SHP77 (cell line): Measurements from ENCODE around the gene RPS4Y1.
"Not testable (repeated sequence)": the region's sequence is repeated elsewhere in the genome, so short reads cannot be mapped to it uniquely, and the experiment has no call there.

Experiments used
- DNase-seq, 2 experiments: peaks; one replicate each; lab custom pipeline; 2025; lab: John Stamatoyannopoulos, UW

The RPS4Y1 gene

GRCh38 chrY:2841471-2841893 lies at the start of gene RPS4Y1:
RPS4Y1 (plus strand) TSS chrY:2841602; CDS start chrY:2841625, 23 bp downstream.
- DNase-seq: no peak

- DNase-seq: no peak
Measured at GRCh38 chrY:2796977-2797523, 44.4 kb upstream of the RPS4Y1 start.

GRCh38 chrY:2797991-2798390 lies 43.4 kb upstream of the RPS4Y1 start:
- no peak for DNase-seq

- DNase-seq: no peak
Measured at GRCh38 chrY:2800246-2800645, 41.2 kb upstream of the RPS4Y1 start.

- not testable (repeated sequence) for DNase-seq
Measured at GRCh38 chrY:2817146-2817896, 24.1 kb upstream of the RPS4Y1 start.

GRCh38 chrY:2824471-2824870 lies 16.9 kb upstream of the RPS4Y1 start:
- DNase-seq: no peak

- no peak for DNase-seq
Measured at GRCh38 chrY:2828497-2828896, 12.9 kb upstream of the RPS4Y1 start.

GRCh38 chrY:2835230-2835629 lies 6.2 kb upstream of the RPS4Y1 start:
- DNase-seq: no peak

- DNase-seq: no peak
Measured at GRCh38 chrY:2837078-2837477, 4.3 kb upstream of the RPS4Y1 start.

GRCh38 chrY:2837932-2838331 lies 3.5 kb upstream of the RPS4Y1 start:
- no peak for DNase-seq

GRCh38 chrY:2846791-2847190 lies 5.4 kb downstream of the RPS4Y1 start:
- DNase-seq: no peak

GRCh38 chrY:2848384-2848783 lies 7.0 kb downstream of the RPS4Y1 start:
- no peak for DNase-seq

GRCh38 chrY:2849368-2849767 lies 8.0 kb downstream of the RPS4Y1 start:
- no peak for DNase-seq

- no peak for DNase-seq
Measured at GRCh38 chrY:2854145-2854774, 12.9 kb downstream of the RPS4Y1 start.

- no peak for DNase-seq
Measured at GRCh38 chrY:2857068-2857467, 15.7 kb downstream of the RPS4Y1 start.

- no peak for DNase-seq
Measured at GRCh38 chrY:2857686-2858085, 16.3 kb downstream of the RPS4Y1 start.

GRCh38 chrY:2859782-2860181 lies 18.4 kb downstream of the RPS4Y1 start:
- no peak for DNase-seq

- DNase-seq: no peak
Measured at GRCh38 chrY:2860511-2860910, 19.1 kb downstream of the RPS4Y1 start.

- no peak for DNase-seq
Measured at GRCh38 chrY:2866581-2866980, 25.2 kb downstream of the RPS4Y1 start.

- no peak for DNase-seq
Measured at GRCh38 chrY:2867469-2867868, 26.1 kb downstream of the RPS4Y1 start.

- DNase-seq: no peak
Measured at GRCh38 chrY:2868035-2868607, 26.7 kb downstream of the RPS4Y1 start.

- not testable (repeated sequence) for DNase-seq
Measured at GRCh38 chrY:2872234-2872633, 30.8 kb downstream of the RPS4Y1 start.

GRCh38 chrY:2874211-2874610 lies 32.8 kb downstream of the RPS4Y1 start:
- no peak for DNase-seq
